Stimulated activated CD8-positive, alpha-beta memory T cell treated with anti-CD3 and anti-CD28 coated beads, Interleukin-7, amount 100 ng/mL, for 1 hour (primary cell): ENCODE data around the gene FBP1.

ENCODE experiments used
- DNase-seq, 2 donors: peaks; one replicate each; pipeline ENCODE4 v3.0.0-alpha.2; 2020; ENCODE audit warnings: low read depth in 2 of 2

Gene FBP1

GRCh38 chr9:94656200-94656599, 16.9 kb upstream of the FBP1 start:
- no peak for DNase-seq

DNA sequence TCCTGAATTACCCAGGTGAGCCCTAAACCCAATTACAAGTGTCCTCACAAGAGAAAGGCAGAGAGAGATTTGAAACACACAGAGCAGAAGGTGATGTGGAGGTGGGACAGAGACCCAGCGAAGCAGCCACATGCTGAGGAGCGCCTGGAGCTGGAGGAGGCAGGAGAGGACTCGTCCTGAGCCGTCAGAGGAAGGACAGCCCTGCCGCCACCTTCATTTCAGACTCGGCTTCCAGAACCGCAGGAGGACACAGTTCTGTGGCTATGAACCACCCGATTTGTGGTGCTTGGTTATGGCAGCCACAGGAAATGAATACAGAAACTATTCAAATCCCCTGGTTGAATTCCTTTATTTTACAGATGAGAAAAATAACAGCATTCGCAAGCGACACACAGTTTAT, 16.4 kb upstream of the FBP1 start:
- no peak for DNase-seq

- no peak for DNase-seq
Observed at GRCh38 chr9:94654165-94654894, 15.0 kb upstream of the FBP1 start.

GRCh38 chr9:94650949-94651348, 11.6 kb upstream of the FBP1 start:
- DNase-seq = no peak

DNA sequence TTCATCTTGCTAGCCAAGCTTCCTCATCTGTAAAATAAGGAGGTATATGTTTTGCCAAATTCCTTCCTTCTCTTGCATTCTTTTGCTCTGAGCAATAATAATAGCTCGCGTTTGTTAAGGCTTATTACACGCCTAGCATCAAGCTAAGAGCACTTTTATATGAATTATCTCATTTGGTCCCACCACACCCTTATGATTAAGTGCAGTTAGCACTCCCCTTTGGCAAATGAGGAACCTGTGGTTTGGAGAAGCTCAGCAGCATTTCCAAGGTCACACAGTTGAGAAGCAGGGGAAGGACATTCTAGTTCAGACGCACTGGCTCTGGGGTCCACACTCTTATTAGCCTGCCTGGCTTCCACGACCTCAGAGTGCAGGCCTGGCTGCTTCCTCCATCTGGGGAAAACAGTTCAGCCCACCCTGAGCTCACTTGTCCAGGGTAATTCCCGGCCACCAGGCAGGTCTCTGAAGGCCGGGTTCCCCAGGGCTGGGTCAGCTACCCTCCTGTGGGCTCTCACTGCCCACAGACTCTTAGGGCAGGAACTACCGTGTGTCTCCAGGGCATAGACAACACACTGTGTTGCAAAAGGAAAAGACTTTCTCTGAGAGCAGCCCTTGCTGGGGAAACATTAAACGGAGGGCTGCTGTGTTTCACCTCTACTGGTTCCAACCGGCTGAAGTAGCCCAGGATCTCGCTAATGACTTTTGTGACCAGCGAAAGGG, 9.9 kb upstream of the FBP1 start:
- DNase-seq = no peak

DNA sequence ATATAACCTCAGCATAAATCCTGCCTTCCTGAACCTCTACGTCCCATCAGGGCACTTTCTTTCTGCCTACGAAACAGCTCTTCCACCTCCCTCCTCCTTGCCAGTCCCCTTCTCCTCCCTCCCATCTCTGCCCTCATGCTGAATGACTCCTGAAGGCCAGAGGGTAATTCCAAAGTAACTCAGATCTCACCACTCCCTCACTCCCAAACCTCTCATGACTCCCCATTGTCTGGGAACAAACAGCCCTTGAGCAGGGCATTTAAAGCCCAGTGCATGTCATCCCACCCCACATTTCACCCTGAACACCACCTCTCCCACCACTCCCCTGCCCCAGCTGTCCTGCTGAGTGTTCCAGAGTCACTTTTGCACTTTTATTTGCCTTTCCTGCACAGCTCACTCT, 8.9 kb upstream of the FBP1 start:
- no peak for DNase-seq

DNA sequence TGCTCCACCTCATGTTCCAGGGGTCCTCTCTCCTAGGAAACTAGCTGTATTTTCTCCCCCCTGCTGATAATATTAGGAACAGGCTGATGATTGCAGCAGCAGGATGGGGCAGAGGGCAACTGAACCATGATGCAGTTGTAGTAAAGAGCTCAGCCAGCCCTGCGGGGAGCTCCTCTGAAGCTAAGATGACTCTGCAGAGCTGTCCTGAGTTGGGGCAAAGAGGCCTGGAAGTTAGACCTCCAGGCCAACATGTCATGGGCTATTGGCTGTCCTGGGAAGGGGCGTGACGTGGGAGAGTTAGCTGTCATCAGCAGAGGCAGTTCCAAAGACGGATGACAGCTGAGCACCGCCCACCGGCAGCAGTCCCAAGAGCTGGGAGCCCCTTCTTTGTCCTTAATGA, 6.6 kb upstream of the FBP1 start:
- no peak for DNase-seq

- DNase-seq = no peak
Observed at GRCh38 chr9:94644543-94644942, 5.2 kb upstream of the FBP1 start.

GRCh38 chr9:94643741-94644140, 4.4 kb upstream of the FBP1 start:
- no peak for DNase-seq

DNA sequence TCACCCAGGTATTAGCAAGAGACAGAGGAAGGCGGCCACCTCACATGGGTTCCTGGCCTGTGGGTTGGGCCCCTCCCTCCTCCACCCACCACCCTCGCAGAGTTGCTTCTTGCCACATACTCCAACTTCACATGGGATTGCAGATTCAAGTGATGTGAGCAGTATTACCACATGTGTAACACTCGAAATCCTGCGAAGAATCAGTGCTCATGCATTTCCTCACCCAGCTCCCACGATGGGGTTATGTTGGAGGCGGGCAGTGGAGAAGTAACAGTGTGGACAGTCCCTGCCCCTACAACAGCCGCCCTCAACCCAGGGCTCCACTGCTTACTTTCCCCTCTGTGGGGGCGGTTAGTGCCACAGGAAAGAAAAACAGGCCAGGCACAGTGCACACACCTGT, 3.9 kb upstream of the FBP1 start:
- DNase-seq = no peak

DNA sequence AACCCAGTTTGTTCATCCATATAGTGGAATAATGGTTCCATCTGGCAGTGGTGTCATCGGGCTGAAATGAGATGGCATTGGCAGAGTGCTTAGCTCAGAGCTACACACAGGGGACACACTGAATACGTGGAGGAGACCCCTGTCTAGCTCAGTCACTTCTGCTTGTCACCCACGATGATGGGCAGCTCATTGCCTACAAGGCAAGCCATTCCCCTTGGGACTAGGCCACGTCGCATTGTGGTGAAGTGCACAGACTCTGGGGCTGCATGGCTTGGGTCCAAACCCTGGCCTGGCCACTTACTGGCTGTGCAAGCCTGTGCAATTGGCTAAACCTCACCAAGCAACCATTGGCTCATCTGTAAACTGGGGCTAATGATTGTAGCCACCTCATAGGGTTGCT, 3.2 kb upstream of the FBP1 start:
- no peak for DNase-seq

DNA sequence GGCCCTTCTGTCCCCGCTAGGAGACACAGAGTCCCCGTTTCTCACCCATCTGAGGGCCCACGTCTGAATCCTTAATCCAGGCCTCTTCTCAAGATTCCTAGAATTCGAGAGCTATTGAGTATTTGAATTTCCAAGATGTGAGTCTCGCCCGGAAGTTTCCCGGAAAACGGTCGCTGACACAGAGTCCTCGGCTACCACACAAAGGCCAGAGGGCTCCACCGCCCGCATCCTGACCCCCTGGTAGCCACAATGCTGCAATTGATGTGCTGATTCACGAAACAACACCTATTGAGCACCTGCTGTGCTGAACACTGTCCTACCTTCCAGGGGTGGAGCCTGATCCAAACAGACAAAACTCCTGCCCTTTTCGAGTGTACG, 670 bp upstream of the FBP1 start:
- no peak for DNase-seq

DNA sequence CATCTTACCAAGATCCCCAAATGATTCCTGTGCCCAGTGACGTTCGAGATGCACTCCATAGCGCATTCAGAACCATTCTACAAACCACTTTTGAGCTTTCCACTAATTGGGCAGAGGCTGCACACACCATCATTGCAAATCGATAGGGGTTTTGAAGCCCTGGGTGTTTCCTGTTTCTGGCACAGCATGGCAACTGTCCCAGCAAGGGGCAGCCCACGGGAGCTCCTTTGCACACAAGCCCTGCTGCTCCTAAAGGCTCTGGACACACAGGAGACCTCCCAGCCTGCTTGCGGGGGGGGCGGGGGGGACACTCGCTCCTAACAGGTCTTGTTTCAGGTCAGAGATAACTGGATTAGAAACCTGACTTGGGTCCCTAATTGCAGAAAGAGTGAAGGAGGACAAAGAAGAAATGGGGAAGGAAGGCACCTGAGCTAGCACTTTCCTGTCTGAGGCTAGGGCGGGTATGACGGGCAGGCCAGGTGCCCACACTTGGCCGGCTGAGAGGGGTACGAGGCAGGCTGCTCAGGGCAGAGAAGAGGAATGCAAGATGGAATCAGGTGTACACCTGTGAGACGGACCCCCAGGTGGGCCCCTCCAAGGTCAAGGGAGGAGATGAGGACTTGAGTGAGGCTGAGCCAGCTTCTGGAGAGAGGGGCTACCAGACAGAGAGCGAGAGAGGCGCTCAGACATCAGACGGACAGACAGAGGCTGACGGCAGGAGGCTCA, 820 bp downstream of the FBP1 start:
- DNase-seq = no peak

DNA sequence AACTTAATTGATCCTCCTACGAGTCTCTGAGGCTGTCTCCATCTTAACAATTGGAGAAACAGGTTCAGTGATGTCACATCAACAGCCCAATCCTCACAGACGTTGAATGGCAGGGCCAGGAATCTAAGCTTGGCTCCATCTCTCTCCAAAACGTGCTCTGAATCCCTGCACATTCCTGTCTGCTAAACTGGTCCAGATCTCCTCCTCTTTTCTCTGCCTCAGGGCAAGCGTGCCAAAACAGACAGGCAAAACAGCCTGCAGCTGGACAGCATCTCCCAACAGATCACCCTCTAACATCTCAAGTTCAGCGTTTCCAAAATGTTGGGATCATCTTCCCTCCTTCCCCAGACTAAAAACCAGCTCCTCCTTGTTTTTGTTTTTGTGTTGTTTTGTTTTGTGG, 6.6 kb downstream of the FBP1 start:
- no peak for DNase-seq

DNA sequence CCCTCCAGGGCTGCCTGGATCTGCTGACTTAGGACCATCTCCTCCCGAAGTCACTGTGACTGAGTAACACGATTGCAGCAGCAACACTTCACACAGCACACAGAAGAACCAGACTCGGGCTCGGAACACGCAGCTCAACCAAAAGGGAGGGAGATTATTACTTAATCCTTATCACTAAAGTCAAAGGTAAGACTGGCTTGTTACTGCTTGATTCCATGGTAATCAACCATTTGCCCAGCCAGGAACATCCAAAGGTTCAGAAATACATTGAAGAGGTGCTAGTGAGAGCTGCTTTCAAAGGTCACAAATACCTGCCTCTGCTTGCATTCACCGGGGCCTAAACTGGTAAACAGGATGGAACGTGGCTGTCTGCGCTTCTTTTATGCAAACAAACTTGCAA, 7.7 kb downstream of the FBP1 start:
- DNase-seq = no peak

DNA sequence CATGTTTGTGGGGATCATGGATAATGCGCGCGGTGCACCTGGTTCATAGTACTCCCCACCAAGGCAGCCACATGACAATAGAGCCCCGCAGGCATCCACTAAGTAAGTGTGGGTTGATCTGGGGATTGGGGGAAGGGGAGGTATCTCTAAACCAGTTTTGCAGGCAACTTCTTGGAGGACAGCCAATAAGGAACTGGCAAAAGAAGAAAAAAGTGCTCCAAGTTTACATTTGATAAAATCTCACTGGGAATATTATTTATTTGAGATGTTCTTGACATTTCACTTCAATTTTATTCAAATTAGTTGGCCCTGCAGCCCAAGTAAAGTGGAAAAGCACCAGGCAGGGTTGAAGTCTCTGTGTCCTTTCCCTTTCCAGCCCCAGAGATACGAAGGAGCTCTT, 8.5 kb downstream of the FBP1 start:
- no peak for DNase-seq

DNA sequence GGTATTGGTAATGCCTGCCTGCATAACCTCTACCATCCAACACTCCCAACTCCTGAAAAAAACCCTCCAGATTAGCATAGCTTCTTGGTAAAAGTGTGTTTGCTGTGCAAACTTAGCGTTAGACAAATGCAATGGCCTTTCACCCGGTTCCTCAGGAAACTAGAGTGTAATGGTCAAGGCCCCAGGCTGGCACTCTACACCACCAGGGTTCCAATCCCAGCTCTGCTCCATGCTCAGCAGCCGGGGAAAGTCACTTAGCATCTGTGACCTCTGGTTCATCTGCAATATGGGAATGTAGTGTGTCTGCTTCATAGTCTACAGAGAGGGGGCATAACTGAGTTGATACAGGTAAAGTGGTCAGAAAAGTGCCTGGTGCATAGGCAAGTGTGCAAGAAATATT, 9.0 kb downstream of the FBP1 start:
- no peak for DNase-seq

GRCh38 chr9:94627287-94627686, 12.0 kb downstream of the FBP1 start:
- DNase-seq = no peak

GRCh38 chr9:94625835-94626234, 13.5 kb downstream of the FBP1 start:
- no peak for DNase-seq

- no peak for DNase-seq
Observed at GRCh38 chr9:94624629-94625028, 14.7 kb downstream of the FBP1 start.

DNA sequence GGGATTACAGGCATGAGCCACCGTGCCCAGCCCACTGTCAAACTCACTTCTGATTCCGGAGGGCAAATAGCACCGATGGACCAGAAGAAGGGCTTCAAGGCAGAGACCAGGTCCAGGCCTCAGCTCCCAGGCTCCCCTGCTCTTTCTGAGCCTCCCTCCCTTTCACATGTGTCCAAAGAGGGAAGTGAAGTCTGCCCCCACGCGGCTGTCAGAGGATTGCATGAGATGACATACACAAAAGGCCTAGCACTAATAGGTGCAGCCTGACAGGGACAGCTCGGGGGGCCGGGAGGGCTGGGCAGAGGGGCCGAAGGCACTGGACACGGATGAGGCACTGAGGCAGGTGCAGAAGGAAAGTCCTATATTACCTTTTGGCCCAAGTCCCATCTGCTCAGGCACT, 16.1 kb downstream of the FBP1 start:
- no peak for DNase-seq

DNA sequence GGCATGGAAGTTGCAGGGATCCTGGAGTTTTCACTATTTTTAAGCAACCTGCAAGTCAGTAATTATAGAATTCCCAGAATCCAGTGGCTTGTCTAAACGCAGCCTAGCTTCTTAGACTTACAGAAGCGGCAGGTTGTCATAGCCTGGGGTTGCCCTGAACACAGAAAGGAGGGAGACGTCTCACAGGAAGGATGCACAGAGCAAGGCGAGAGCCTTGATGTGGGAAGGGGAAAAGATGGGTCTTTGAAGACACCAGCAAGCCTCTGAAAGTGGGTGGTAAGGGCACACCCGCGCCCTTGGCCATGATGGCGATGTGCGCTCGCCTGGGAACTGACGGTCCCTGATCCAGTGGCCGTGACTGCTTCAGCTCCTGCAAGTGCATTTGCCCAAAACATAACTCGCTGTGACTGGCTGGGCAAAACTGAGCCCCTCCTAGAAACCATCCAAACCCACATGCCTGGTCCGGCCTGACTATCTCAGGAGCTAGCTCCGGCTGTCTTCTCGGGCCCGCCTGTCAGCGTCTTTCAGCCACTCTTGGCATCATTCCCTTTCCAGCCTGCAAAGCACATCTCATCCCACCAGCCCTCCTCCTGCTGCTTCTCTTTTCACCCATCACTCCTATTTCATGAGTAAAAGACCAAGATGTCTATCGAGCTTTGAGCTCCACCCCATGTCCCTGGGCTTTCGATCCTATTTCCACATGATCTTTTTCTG, 17.1 kb downstream of the FBP1 start:
- DNase-seq = no peak
